RWPE2 (cell line): ENCODE measurements around the gene TOB1.

ENCODE experiments used
- ATAC-seq: fragments of 200-7000 bp; cut with Tn5 transposase; 3 replicates; pipeline ENCODE4 v1.9.1; 2021; ENCODE audit warnings: low read depth
- DNase-seq: peaks from one replicate; pipeline ENCODE4 v3.0.0-alpha.2; 2020; ENCODE audit warnings: low spot score
- H3K27ac ChIP-seq: fragments of 450-650 bp; 2 replicates; pipeline ENCODE4 v1.5.1; 2017; ENCODE audit warnings: mild to moderate bottlenecking; ENCODE audit not compliant: poor library complexity, severe bottlenecking
- H3K27me3 ChIP-seq: fragments of 250-450 bp; sonication (Bioruptor Pico); 2 replicates; pipeline ENCODE4 v1.5.1; 2021; ENCODE audit warnings: mild to moderate bottlenecking, moderate library complexity; ENCODE audit not compliant: insufficient read depth, poor library complexity, severe bottlenecking
- H3K36me3 ChIP-seq: fragments of 250-450 bp; sonication (Bioruptor Pico); 2 replicates; pipeline ENCODE4 v1.5.1; 2020; ENCODE audit warnings: low read depth, mild to moderate bottlenecking, moderate library complexity
- H3K4me1 ChIP-seq: fragments of 250-450 bp; sonication (Bioruptor Pico); 2 replicates; pipeline ENCODE4 v1.5.1; 2021; ENCODE audit warnings: mild to moderate bottlenecking, moderate library complexity; ENCODE audit not compliant: insufficient read depth, poor library complexity, severe bottlenecking
- H3K4me3 ChIP-seq: fragments of 250-450 bp; sonication (Bioruptor Pico); 2 replicates; pipeline ENCODE4 v1.5.1; 2021; ENCODE audit warnings: mild to moderate bottlenecking, moderate library complexity; ENCODE audit not compliant: severe bottlenecking
- H3K9me3 ChIP-seq: fragments of 250-450 bp; sonication (Bioruptor Pico); 2 replicates; pipeline ENCODE4 v1.5.1; 2021; ENCODE audit warnings: mild to moderate bottlenecking, moderate library complexity; ENCODE audit not compliant: severe bottlenecking
- TF ChIP-seq, protein P1 (sequence below): fragments of 450-650 bp; IDR thresholded peaks from one replicate; pipeline ENCODE4 v1.5.1; 2017; ENCODE audit warnings: mild to moderate bottlenecking, moderate library complexity; ENCODE audit not compliant: poor library complexity, severe bottlenecking

The TOB1 gene

DNA sequence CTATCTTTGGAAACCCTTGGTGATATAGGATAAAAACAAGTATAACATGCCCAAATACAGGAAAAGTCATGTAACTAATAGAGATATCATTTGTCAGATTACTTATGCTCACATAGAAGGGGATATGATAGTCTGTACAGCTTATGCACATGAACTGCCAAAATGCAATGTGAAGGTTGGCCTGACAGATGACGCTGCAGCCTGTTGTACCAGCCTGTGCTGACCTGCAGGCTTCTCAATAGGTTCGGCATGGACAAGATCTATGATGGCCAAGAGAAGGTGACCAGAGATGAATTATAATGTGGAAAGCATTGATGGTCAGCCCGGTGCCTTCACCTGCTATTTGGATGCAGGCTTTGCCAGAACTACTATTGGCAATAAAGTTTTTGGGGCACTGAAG is 18.1 kb downstream of the TOB1 start:
- Histone ChIP-seq H3K4me1 (peaks cover 8% of the 10 kb centered on the region), H3K4me3 (no peak overlapping the region), H3K27me3 (no peaks in the 10 kb centered on the region), H3K36me3 (no peaks in the 10 kb centered on the region), H3K27ac (no peak overlapping the region), H3K9me3 (no peaks in the 10 kb centered on the region)
- TF ChIP-seq, protein P1, sequence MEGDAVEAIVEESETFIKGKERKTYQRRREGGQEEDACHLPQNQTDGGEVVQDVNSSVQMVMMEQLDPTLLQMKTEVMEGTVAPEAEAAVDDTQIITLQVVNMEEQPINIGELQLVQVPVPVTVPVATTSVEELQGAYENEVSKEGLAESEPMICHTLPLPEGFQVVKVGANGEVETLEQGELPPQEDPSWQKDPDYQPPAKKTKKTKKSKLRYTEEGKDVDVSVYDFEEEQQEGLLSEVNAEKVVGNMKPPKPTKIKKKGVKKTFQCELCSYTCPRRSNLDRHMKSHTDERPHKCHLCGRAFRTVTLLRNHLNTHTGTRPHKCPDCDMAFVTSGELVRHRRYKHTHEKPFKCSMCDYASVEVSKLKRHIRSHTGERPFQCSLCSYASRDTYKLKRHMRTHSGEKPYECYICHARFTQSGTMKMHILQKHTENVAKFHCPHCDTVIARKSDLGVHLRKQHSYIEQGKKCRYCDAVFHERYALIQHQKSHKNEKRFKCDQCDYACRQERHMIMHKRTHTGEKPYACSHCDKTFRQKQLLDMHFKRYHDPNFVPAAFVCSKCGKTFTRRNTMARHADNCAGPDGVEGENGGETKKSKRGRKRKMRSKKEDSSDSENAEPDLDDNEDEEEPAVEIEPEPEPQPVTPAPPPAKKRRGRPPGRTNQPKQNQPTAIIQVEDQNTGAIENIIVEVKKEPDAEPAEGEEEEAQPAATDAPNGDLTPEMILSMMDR: no peak
- ATAC-seq: no peak
- DNase-seq: no peak

DNA sequence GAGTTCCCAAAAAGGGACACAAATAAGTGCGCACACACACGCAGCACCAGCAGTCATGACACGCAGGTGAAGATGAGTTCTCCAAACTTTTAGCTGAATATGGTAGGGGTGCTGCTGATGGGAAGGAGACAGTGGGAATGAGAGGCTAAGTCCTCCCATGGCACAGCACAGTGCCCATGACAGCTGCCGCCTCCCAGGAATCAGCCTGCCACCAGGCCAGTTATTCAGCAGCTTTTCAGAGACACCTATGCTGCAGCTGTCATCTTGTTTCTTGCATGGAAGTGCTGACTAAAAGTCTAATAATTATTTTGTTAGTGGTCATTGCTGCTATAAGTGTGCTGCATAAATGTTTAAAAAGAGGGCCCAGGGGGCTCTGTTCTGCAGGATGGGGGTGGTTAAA is 18.6 kb downstream of the TOB1 start:
- TF ChIP-seq, protein P1: no peak
- Histone ChIP-seq H3K27ac (no peak overlapping the region), H3K9me3 (no peaks in the 10 kb centered on the region), H3K36me3 (no peaks in the 10 kb centered on the region), H3K4me3 (no peak overlapping the region), H3K27me3 (no peaks in the 10 kb centered on the region), H3K4me1 (peaks cover 8% of the 10 kb centered on the region)
- DNase-seq (no peak), ATAC-seq (no peak)

DNA sequence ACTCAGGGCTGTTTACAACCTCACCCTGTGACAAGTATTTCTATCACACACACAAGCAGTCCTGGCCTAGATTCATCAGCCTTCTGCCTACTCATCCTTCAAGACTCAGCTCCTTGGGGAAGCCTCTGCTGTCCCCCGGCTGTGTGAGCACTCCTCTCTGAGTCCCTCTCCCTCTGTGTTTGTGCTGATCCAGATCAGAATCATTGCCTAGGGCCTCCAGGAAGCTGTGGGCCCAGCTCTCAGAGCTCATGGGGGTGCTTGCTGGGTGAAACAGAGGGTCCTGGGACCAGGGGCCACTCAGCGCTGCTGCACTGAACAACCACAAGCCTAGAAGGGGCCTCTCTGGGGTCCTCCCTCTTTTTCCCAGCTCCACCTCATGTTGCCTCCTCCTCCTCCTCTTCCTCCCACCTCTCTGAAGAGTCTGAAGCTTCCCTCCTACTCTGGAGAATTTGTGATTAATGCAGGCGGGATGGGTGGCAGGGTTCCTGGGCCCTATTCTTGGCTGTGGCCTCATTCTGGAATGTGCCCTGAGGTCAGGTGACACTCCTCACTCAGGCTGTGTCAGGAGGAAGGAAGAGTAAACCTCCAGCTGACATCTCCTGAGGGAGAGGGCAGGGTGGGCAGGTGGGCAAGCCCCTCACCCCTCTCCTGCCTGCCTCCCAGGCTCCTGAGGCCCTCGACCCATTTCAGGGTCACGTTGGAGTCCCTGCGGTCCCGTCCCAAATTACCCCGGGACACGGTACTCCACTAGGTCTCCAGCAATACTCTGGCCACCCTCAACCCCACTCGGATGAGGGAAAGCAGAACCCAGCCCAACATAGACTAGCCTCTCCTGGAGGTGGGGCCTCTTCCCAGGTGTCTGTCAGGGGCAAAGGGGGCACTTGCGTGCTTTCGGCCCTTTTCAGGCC is 20.7 kb downstream of the TOB1 start:
- Histone ChIP-seq H3K27ac (no peak overlapping the region), H3K4me3 (no peak overlapping the region), H3K36me3 (no peaks in the 10 kb centered on the region), H3K27me3 (no peaks in the 10 kb centered on the region), H3K4me1 (no peaks in the 10 kb centered on the region), H3K9me3 (no peaks in the 10 kb centered on the region)
- ATAC-seq (peak; percentile 37), DNase-seq (no peak)
- TF ChIP-seq, protein P1: no peak

DNA sequence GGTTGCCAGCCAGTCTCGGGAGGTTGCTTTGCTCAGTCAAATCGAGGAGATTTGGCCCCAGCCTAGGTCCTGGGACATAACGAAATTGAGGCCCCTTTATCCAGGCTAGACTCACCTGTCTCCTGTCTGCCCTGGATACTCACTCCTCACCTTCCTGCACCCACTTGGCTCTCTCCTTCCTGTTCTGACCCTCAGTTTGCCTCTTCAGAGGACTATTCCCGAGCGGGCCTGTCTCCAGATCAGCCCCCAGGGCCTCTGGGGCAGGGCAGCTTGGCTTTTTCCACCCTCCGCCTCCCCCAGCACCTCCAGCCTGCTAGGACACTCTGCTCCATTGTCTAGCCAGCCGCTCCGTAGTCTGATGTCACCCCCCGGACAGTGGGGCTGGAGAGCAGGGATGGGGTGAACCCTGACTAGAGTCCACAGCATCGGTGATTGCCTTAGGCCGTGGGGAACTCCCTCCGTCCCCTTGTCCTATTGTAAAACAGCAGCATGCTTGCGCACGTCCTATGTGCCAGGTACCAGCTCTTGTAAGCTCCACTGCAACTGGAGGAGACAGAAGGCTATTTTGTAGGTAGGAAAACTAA is 21.9 kb downstream of the TOB1 start:
- no peaks in the 10 kb centered on the region for H3K9me3 ChIP-seq
- TF ChIP-seq, protein P1: no peak
- H3K4me1 ChIP-seq: no peaks in the 10 kb centered on the region
- H3K4me3 ChIP-seq: no peak overlapping the region
- no peaks in the 10 kb centered on the region for H3K27me3 ChIP-seq
- no peak overlapping the region for H3K27ac ChIP-seq
- ATAC-seq (no peak), DNase-seq (no peak)
- H3K36me3 ChIP-seq: no peaks in the 10 kb centered on the region
